NOMO-1 treated with DMSO at 0.1 percent for 48 hours (cell line): Measurements from ENCODE around the gene RTN4IP1.
"Not testable (repeated sequence)": the region's sequence is repeated elsewhere in the genome, so short reads cannot be mapped to it uniquely, and the experiment has no call there.

Experiments
- DNase-seq: peaks from one replicate; lab custom pipeline; 2025; ENCODE audit not compliant: unreplicated experiment; lab: John Stamatoyannopoulos, UW

RTN4IP1 gene

DNA sequence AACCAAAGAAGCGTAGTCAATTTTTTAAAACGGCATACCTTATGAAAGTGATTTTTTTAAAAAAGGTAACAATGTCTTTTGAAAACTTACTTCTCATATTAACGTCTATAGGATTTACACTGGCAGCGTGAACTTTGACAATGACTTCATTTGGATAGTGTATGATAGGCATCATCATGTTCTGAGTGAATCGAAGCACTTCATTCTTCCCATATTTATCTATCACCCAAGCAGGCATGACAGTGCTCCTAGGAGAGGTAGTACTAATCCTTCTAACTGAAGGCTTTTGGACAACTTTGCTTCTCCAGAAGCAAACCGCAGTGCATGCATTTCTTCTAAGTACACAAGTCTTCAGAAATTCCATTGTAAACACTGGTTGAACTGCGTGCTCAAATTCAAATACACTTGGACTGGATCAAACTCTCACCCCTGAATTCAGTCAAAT is 618 bp downstream of the RTN4IP1 start:
- DNase-seq, result no peak

DNA sequence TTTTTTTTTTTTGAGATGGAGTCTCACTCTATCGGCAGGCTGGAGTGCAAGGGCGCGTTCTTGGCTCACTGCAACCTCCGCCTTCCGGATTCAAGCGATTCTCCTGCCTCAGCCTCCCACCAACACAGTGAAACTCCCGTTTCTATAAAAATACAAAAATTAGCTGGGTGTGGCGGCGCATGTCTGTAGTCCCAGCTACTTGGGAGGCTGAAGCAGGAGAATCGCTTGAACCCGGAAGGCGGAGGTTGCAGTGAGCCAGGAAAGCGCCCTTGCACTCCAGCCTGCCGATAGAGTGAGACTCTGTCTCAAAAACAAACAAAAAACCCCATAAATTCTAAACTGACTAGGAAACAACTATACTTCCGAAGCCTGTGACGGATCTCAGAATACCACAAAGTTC is 1.5 kb downstream of the RTN4IP1 start:
- peak; percentile 35 for DNase-seq

DNA sequence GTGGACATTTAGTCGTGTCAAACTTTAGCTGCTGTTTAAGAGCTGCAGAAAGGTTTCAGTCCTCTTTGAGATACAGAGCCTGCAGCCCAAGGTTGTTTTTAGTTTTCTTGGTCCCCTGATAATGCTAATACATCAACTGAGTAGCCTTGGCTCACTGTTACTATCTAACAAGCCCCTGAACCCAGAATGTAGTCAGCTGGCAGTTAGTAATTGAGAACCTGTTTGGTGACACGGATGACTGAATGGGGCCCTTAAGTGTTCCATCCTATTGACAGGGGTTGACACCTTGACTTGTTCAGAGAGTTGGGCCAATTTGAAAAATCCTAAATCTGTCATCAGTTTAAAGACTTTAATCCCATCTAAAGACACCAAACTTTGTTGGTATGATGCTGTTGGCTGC is 2.8 kb downstream of the RTN4IP1 start:
- no peak for DNase-seq

DNA sequence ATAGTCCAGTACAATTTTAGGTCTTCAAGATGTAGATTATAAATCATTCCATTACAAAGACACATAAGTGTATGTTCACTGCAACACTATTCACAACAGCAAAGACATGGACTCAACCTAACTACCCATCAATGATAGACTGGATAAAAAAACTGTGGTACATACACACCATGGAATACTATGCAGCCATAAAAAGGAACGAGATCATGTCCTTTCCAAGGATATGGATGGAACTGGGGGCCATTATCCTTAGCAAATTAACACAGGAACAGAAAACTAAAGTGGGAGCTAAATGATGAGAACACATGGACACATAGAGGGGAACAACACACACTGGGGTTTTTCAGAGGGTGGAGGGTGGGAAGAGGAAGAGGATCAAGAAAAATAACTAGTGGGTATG is 6.3 kb downstream of the RTN4IP1 start:
- DNase-seq, result no peak

DNA sequence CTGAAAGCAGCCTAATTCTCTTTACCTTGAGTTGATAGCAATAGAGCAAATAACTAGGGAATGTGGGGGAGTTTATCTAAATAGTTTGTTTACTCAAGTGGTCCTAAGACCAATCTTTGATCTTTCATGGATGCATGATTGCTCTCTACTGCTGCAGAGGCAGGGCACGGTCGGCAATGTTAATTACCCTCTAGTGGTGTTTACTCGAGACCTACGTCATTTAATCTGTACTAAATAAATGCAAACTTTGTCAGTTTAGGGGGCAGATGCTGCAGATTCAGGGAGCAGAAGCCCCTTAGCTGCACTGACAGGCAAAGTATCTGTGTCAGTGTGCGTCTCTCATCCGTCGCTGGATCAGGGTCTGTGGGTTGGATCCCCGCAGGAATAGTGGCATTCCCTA is 6.9 kb downstream of the RTN4IP1 start:
- no peak for DNase-seq

DNA sequence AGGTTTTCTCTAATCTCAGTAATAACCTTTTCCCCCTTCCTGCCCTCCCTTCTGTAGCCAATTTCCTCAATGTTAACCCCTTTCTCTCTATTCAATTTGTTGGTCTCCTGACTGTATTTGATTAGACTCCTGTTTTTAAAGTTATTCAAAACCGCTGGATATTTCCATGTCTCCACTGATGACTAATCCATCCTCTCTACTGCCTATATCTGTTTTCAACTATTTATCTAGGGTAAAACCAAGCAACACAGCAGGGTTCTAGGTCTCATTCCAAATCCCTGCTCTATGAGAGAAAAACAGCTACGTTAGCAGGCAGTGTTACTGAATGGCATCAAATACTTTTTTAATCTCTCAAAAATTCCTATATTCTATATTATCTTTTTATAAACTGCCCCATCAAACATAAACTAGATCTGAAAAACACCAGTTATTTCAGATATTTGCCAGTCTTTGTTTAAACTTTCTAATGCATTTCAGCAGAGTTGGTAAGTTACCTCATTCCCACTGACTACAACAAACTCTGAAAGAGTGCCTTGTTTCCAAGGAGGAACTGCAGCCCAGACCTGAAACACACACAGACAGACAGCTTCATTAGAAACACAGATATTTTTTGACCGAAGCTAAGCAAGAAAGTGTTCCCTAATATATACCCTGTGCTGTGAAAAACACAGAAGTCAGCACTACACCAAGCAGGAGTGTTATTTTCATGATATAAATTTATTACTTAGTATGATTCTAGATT is 8.2 kb downstream of the RTN4IP1 start:
- no peak for DNase-seq

DNA sequence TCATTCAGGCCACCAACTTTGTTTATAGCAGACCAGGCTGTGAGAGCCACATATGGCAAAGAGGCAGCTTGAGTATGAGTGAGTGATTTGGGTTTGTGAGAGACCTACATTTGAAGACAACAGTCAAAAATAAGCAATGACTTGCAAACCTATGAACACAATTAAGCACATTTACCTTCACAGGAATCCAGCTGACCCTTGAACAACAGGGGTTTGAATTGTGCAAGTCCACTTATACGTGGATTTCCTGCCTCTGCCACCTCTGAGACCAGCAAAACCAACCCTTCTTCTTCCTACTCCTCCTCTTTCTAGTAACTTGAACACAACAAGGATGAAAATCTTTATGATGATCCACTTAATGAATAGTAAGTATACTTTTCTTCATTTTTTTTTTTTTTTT is 10.1 kb downstream of the RTN4IP1 start:
- no peak for DNase-seq

DNA sequence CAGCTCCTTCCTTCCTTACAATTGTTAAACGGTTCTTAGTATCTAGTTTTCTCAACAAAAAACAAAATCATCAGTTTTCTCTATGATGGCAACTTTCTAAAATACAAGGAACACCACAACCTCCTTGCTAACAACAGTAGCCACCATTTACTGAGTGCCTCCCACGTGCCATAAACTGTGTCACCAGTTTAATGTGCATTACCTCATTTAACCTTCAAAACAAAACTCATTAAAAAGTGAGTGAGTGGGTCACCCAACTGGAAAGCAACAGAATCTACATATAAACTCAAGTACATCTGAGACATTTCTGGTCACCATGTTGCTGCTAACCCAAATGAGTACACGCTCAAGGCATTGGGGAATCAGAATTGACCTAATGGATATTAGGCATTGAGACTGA is 11.0 kb downstream of the RTN4IP1 start:
- no peak for DNase-seq

DNA sequence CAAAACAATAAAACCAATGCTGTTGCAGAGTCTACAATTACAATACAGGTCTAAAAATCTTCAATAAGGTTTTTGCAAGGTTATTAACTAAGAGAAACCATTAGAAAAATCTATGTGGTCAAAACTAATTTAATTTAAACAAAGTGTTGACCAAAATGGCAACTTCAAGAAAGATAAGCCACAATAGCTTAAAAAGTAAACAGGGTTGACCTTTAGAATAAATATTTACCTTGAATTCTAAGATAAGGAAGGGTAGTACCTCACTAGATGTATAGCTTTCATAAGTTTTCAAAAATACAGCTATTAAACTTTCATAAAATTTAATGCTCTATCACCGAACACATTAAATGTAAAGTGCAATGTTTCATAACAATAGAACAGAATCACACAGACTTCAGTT is 11.4 kb downstream of the RTN4IP1 start:
- DNase-seq, result no peak

DNA sequence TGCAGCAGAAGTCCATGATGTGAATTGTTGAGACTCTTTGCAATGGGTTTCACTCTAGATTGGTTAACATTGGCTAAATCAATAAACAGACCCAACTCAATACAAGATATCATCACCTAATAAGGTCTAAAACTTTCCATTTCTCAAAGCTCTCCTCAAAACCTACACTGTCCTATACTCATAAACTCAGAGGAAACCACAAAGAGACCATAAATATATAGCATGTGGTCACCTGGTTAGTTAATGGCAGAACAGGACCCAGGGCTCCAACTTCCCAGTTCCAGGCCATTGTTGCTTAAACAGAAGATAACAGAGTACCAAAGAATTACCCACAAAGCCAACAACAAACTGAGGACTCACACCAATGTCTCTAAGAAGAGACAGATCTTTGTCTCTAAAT is 12.0 kb downstream of the RTN4IP1 start:
- DNase-seq, result peak; percentile 42

DNA sequence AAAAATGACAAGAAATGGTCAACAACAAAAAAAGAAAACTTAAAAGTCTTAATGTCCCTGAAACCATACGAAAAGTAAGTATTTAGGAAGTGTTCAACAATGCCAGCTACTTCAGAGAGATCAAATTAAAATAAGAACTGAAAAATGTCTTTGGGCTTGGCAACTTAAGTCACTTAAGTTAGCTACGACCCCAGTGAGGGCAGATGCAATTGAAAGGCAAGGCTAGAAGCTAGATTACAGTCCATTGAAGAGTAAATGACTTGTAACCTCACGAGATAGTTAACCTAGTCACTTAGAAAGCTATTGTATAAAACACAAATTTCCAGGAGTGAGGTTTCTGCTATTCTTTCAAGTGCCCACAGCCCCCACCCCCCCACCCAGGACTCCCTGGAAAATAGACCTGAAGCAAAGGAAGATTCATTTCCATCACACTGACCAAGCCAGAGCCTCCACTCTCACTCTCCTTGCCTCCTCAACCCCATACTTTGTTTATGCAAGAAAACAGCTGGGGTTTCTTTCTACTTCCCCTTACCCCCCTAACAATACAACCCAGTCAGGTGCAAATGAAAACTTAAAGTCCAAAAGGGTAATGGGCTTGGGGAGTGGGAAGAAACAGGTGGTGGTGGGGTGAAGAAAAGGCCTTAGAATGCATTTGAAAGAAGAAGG is 14.6 kb downstream of the RTN4IP1 start:
- no peak for DNase-seq

DNA sequence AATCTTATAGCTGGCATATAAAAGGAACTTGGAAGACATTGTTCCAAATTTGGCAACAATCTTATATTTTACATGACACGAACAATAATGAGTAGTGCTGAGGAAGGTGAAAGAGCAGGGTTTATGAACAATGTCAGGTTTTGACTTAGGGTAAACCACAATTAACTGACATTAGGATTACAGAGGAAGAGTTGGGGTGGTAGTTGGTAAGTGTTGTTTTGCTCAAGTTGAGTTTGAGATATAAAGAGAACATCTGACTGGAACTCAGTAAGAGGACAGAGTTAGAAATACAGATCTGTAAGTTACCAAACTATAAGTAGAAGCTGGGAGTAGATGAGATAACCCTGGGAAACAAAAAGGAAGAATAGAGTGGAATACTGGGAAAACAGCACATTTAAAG is 15.1 kb downstream of the RTN4IP1 start:
- no peak for DNase-seq

DNA sequence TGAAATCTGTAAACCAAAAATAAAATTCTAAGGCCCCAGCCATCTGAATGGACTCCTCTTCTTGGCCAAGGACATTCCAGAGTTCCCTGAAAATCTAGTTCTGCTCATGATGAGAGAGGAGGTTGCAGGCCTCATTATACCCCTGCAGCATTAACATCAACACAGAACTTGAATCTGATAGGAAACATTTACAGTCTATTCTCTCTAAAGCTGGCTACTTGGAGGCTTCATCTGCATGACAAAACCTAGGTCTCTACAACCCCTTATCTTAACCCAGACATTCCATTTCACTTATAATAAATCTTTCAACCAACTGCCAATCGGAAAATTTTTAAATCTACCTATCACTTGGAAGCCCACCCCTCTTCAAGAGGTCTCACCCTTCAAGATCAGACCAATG is 15.7 kb downstream of the RTN4IP1 start:
- no peak for DNase-seq

DNA sequence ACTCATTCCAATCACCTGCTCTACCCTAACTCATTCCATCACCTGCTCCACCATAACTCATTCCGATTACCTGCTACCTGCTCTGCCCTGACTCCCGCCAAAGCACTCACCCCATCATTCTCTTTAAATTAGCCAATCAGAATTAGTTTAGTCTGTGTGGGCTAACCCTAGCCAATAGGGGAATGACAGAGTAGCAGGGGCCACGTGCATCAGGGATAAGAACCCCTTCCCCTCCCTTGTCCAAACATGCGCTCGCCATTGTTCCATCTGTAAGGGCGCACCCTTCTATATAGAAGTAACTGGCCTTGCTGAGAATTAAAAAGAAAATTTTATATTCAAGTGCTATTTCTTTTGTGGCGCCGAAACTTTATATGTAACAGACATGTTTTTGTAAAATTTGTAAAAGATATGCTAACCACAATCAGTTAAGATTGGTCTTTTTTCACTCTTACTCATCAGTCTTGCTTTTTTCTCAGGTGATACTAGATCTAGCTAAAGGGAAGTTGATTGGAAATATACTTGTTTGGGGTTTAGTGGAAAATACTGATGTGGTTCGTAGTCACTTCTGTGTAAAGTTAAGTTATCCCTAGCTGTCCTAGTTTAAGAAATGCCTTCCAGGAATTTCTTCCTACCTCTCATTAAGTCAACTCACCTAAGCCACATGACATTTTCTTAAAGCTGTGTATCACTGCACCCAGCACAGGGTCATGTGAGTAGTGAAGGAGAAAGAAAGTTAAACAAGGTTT is 16.5 kb downstream of the RTN4IP1 start:
- DNase-seq, result no peak

DNA sequence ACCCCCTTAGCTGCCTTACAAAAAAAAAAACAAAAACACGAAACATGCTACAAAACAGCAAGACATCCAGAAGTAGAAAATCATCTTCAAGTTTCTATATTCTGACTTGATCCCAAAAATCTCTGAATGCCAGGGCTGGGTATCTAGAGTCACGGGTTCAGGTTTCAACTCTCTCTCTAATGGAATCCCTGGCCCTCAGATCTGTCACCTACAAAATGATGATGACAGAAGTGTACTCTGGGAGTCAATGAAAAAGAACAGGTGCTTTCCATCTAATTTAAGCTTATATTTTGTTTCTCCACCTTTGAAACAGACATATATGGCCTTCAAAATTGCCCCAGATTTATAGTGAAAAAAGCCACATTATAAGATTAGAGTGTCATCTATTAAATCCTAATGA is 18.3 kb downstream of the RTN4IP1 start:
- DNase-seq, result no peak

DNA sequence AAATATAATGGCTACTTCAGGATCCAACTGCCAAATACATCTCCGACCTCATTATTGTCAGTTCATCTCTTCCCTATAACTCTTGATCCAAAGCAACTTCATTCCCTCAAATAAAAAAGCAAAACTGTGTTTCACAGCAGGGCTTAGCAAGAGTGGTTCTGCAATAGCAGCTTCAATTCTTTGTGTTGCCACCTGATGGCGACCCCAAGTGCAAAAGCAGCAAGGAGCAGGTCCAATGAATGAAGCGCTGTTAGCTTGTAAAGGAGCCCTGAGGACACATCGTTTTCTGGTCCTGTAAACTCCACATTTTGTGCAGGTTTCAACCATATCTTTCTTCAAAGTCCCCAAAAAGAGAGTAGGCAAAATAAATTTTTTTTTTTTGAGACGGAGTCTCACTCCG is 19.6 kb downstream of the RTN4IP1 start:
- peak; percentile 24 for DNase-seq

DNA sequence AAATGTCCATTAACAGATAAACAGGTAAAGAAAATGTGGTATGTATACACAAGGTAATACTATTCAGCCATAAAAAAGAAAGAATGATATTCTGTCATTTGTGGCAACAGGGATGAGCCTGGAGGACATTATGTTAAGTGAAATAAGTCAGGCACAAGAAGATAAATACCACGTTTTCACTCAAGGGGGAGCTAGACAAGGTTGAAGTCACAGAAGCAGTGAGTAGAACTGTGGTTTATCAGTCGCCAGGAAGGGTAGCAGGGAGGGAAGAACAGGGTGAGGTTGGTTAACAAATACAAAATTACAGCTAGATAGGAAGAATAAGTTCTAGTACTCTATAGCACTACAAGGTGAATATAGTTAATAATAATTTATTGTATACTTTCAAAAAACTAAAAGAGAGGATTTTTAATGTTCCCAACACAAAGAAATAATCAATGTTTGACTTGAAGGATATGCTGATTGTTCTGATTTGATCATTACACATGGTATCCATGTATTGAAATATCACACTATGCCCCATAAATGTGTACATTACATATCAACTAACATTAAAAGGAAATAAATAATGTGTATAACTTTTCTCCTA is 21.1 kb downstream of the RTN4IP1 start:
- peak; percentile 53 for DNase-seq

DNA sequence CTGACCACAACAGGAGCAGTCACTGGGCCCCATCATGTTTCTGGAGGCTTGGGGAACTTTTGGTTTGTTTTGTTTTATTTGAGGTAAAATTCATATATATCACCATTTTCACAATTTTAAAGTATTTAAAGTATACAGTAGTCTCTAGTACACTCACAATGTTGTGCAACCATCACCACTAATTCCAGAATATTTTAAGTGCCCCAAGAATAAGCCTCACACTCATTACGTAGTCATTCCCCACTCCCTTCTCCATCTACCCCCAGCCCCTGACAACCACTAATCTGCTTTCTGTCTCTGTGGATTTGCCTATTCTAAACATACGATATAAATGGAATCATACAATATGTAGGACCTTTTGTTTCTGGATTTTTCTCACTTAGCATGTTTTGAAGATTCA is 29.0 kb downstream of the RTN4IP1 start:
- DNase-seq, result no peak

DNA sequence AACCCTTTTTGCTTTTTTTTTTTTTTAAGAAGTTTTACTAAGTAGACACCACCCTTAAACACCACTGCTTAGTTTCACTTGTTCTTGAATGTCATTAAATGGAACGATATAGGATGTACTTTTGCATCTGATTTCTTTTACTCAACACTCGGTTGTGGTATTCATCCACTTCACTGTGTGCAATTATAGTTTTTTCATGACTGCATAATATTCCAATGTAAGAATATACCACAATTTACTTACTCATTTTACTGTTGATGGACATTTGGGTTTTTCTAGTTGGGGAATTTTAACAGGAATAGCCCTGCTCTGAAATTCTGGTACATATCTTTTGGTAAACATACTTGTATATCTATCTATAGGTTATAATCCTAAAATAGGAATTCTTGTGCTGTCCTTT is 29.9 kb downstream of the RTN4IP1 start:
- no peak for DNase-seq

DNA sequence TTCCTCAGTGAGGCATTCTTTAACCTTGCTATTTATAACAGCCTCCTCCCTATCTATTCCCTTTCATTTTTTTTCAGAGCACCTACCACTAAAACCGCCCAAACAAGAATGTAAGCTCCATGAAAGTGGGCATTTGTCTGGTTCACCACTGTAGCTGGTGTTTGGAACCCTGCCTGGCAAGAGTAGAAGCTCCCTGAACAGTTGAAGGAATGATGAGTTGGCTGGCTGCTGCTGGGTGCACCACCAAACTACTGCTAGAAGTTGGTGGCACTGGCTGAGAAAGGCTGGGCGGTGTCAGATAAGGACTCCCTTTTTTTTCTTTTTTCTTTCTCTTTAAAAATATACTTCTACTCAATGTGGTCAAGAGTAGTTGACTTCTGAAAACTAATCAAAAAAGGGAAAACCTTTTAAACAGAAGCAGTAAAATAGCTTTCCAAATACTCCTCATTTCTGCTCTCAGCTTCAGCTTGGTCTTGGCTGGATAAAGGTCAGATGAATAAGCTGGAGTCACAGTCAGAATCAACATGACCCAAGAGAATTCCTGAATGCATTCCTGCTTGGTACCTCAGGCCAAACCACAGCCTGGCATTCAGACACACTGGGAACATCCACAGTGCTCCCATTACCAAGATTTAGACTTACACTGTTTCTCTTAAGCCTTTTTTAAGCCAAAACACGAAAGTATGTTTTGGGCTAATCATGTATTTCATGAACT is 38.0 kb downstream of the RTN4IP1 start:
- no peak for DNase-seq

DNA sequence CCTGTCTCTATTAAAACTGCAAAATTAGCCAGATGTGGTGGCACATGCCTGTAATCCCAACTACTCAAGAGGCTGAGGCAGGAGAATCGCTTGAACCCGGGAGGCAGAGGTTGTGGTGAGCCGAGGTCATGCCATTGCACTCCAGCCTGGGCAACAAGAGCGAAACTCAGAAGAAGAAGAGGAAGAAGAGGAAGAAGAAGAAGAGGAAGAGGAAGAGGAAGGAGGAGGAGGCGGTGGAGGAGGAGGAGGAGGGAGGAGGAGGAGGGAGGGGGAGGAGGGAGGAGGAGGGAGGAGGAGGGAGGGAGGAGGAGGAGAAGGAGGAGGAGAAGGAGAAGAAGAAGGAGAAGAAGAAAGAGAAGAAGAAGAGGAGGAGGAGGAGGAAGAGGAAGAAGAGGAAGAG is 40.4 kb downstream of the RTN4IP1 start:
- not testable (repeated sequence) for DNase-seq
